CD14-positive monocyte (primary cell): ENCODE results near the gene SELENOK. TPM values are rescaled to one million over a fixed set of nuclear protein-coding genes. Genes with fewer than 3 reads are reported as not detected.
"Not testable (repeated sequence)": the region's sequence is repeated elsewhere in the genome, so short reads cannot be mapped to it uniquely, and the experiment has no call there.

Experiments used
- DNase-seq, 3 donors: peaks; one replicate each; pipeline ENCODE4 v3.0.0-alpha.2; 2011 to 2022
- H2AFZ ChIP-seq: 2 replicates; pipeline ENCODE4 v1.6.0; 2012; ENCODE audit warnings: mild to moderate bottlenecking, low read depth, low read length, inconsistent platforms; ENCODE audit not compliant: insufficient read depth, poor library complexity, severe bottlenecking
- H3K27ac ChIP-seq, 2 donors: 1 replicate in 1 of 2; 2 replicates in 1 of 2; pipeline ENCODE4 v1.5.1; 2012 to 2013; ENCODE audit warnings: low read length in 2 of 2, control low read depth in 1 of 2, inconsistent platforms in 1 of 2, low read depth in 1 of 2, mild to moderate bottlenecking in 1 of 2
- H3K27me3 ChIP-seq, 2 donors: one replicate each; pipeline versions ENCODE4 v1.6.0 to v1.6.1; 2011 to 2013; ENCODE audit warnings: low read length in 2 of 2; ENCODE audit not compliant: control insufficient read depth in 2 of 2, insufficient read depth in 2 of 2
- H3K36me3 ChIP-seq, 2 donors: replicated peaks in 1 of 2; 1 replicate in 1 of 2; 2 replicates in 1 of 2; pipeline versions ENCODE4 v1.5.1 to v1.6.1; 2012 to 2013; ENCODE audit warnings: low read length in 2 of 2, control low read depth in 1 of 2, inconsistent platforms in 1 of 2, mild to moderate bottlenecking in 1 of 2; ENCODE audit not compliant: insufficient read depth in 2 of 2, control insufficient read depth in 1 of 2
- H3K4me1 ChIP-seq, 2 donors: 1 replicate in 1 of 2; 2 replicates in 1 of 2; pipeline versions ENCODE4 v1.5.1 to v1.6.1; 2012 to 2013; ENCODE audit warnings: low read length in 2 of 2, control low read depth in 1 of 2, inconsistent platforms in 1 of 2, mild to moderate bottlenecking in 1 of 2, moderate library complexity in 1 of 2; ENCODE audit not compliant: insufficient read depth in 2 of 2, control insufficient read depth in 1 of 2
- H3K4me2 ChIP-seq: replicated peaks from 2 replicates; pipeline ENCODE3; 2012; ENCODE audit warnings: low read length, moderate library complexity, mild to moderate bottlenecking; ENCODE audit not compliant: poor library complexity, severe bottlenecking; ENCODE audit errors: extremely low read depth
- H3K4me3 ChIP-seq, 3 experiments: fragments of 200-600 bp in 1 of 3; sonication (generic) in 1 of 3; replicated peaks in 1 of 3; 1 replicate in 2 of 3; 2 replicates in 1 of 3; pipeline ENCODE4 v1.5.1; 2011 to 2013; ENCODE audit warnings: low read length in 3 of 3, mild to moderate bottlenecking in 3 of 3, control low read depth in 2 of 3, low read depth in 2 of 3, inconsistent platforms in 1 of 3, moderate library complexity in 1 of 3
- H3K79me2 ChIP-seq: 2 replicates; pipeline ENCODE4 v1.6.0; 2012; ENCODE audit warnings: mild to moderate bottlenecking, control low read depth, inconsistent platforms, low read length, moderate library complexity; ENCODE audit not compliant: insufficient read depth
- H3K9ac ChIP-seq: 2 replicates; pipeline ENCODE4 v1.6.0; 2017; ENCODE audit warnings: low read length, mild to moderate bottlenecking; ENCODE audit not compliant: insufficient read depth, poor library complexity, severe bottlenecking
- H3K9me3 ChIP-seq, 2 donors: replicated peaks in 1 of 2; 1 replicate in 1 of 2; 2 replicates in 1 of 2; pipeline versions ENCODE4 v1.5.1 to v1.6.1; 2012 to 2013; ENCODE audit warnings: low read length in 2 of 2, control low read depth in 1 of 2; ENCODE audit not compliant: control insufficient read depth in 1 of 2, insufficient read depth in 1 of 2
- H4K20me1 ChIP-seq: 2 replicates; pipeline ENCODE4 v1.6.0; 2012; ENCODE audit warnings: mild to moderate bottlenecking, low read length, control low read depth, moderate library complexity; ENCODE audit not compliant: insufficient read depth
- H3K27ac Mint-ChIP-seq, 7 donors: one replicate each; pipeline ENCODE4 v1.8.0; 2020; ENCODE audit warnings: mild to moderate bottlenecking in 7 of 7, mixed read lengths in 7 of 7, moderate library complexity in 6 of 7, inconsistent platforms in 2 of 7
- H3K27me3 Mint-ChIP-seq, 3 donors: one replicate each; pipeline ENCODE4 v1.8.0; 2021 to 2022; ENCODE audit warnings: low read depth in 3 of 3, mild to moderate bottlenecking in 3 of 3, mixed read lengths in 3 of 3, moderate library complexity in 3 of 3, inconsistent platforms in 1 of 3
- H3K36me3 Mint-ChIP-seq, 2 donors: one replicate each; pipeline ENCODE4 v1.8.0; 2020; ENCODE audit warnings: mixed read lengths in 2 of 2, inconsistent platforms in 1 of 2, mild to moderate bottlenecking in 1 of 2
- H3K4me1 Mint-ChIP-seq: one replicate; pipeline ENCODE4 v1.8.0; 2020; ENCODE audit warnings: mild to moderate bottlenecking, mixed read lengths
- H3K4me3 Mint-ChIP-seq, 2 donors: one replicate each; pipeline ENCODE4 v1.8.0; 2020; ENCODE audit warnings: mild to moderate bottlenecking in 2 of 2, mixed read lengths in 2 of 2, moderate library complexity in 1 of 2
- H3K9me3 Mint-ChIP-seq, 7 donors: one replicate each; pipeline ENCODE4 v1.8.0; 2020 to 2022; ENCODE audit warnings: mixed read lengths in 7 of 7, mild to moderate bottlenecking in 6 of 7, moderate library complexity in 6 of 7, inconsistent platforms in 2 of 7
- WGBS: methylation state at CpG from one replicate; pipeline ENCODE4 v1.1.5; 2013; ENCODE audit warnings: missing lambda C conversion rate; ENCODE audit not compliant: insufficient coverage; 5-methylcytosine and 5-hydroxymethylcytosine counted together
- intact Hi-C, 2 donors: fragments of 100-400 bp; cut with micrococcal nuclease; formaldehyde crosslinking; loops; one replicate each; pipeline versions ENCODE4 v1.15.0 to v1.15.1; 2023
- polyA plus RNA-seq, 3 donors: library from polyadenylated mRNA; depleted of rRNA in 1 of 3; unstranded in 2 of 3; stranded (reverse) in 1 of 3; fragments of 300-500 nt in 2 of 3; fragments of >200 nt in 1 of 3; fragmentation: Illumina TruSeq in 2 of 3; gene quantifications; 1 replicate in 2 of 3; 2 replicates in 1 of 3; pipeline ENCODE4 v1.2.3, GENCODE V29; 2012 to 2021
- TF ChIP-seq, protein P1 (sequence below): fragments of 200-600 bp; IDR thresholded peaks from one replicate; pipeline ENCODE4 v1.8.0; 2022; ENCODE audit warnings: antibody characterized with exemption, mild to moderate bottlenecking

Gene SELENOK
- polyA plus RNA-seq, 3 donors, result 96.4 to 117 (median 105) TPM

DNA sequence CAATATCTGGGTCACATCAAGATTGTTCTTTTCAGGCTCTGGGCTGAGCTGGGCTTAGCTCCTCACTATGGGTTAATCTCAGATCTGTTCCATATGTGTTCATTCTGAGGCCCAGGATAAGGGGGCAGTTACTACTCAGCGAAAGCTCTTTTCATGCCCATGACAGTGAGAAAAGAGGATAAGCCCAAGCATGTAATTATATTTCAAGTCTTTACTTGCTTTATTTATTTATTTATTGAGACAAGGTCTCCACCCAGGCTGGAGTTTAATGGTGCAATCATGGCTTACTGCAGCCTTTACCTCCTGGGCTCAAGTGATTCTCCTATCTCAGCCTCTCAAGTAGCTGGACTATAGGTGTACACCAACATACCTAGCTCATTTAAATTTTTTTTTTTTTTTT, 44.7 kb upstream of the SELENOK start:
- H3K9ac ChIP-seq, result no peak overlapping the region
- intact Hi-C loops, result no loop called here
- no peaks in the 10 kb centered on the region for H3K4me1 Mint-ChIP-seq
- H3K27me3 ChIP-seq, result peaks cover 3% of the 10 kb centered on the region in 2 donors
- peaks cover 0 to 10% of the 10 kb centered on the region in 2 donors for H3K9me3 ChIP-seq
- WGBS, result no CpG with 5 or more reads among the region's 1 CpG
- H3K36me3 ChIP-seq, result no peaks in the 10 kb centered on the region
- H3K4me3 ChIP-seq, result no peak overlapping the region
- H4K20me1 ChIP-seq, result no peaks in the 10 kb centered on the region
- H3K36me3 Mint-ChIP-seq, result no peaks in the 10 kb centered on the region
- TF ChIP-seq, protein P1, sequence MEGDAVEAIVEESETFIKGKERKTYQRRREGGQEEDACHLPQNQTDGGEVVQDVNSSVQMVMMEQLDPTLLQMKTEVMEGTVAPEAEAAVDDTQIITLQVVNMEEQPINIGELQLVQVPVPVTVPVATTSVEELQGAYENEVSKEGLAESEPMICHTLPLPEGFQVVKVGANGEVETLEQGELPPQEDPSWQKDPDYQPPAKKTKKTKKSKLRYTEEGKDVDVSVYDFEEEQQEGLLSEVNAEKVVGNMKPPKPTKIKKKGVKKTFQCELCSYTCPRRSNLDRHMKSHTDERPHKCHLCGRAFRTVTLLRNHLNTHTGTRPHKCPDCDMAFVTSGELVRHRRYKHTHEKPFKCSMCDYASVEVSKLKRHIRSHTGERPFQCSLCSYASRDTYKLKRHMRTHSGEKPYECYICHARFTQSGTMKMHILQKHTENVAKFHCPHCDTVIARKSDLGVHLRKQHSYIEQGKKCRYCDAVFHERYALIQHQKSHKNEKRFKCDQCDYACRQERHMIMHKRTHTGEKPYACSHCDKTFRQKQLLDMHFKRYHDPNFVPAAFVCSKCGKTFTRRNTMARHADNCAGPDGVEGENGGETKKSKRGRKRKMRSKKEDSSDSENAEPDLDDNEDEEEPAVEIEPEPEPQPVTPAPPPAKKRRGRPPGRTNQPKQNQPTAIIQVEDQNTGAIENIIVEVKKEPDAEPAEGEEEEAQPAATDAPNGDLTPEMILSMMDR, result no peak
- no peak overlapping the region for H2AFZ ChIP-seq
- H3K79me2 ChIP-seq, result no peaks in the 10 kb centered on the region
- no peak overlapping the region for H3K27ac Mint-ChIP-seq
- peaks cover 5 to 20% (median 16%) of the 10 kb centered on the region in 7 donors for H3K9me3 Mint-ChIP-seq
- peaks cover 7 to 28% (median 15%) of the 10 kb centered on the region in 3 donors for H3K27me3 Mint-ChIP-seq
- no peak overlapping the region for H3K4me3 Mint-ChIP-seq
- no peak overlapping the region for H3K27ac ChIP-seq
- DNase-seq, result no peak
- no peaks in the 10 kb centered on the region for H3K4me1 ChIP-seq
- H3K4me2 ChIP-seq, result no peak overlapping the region

DNA sequence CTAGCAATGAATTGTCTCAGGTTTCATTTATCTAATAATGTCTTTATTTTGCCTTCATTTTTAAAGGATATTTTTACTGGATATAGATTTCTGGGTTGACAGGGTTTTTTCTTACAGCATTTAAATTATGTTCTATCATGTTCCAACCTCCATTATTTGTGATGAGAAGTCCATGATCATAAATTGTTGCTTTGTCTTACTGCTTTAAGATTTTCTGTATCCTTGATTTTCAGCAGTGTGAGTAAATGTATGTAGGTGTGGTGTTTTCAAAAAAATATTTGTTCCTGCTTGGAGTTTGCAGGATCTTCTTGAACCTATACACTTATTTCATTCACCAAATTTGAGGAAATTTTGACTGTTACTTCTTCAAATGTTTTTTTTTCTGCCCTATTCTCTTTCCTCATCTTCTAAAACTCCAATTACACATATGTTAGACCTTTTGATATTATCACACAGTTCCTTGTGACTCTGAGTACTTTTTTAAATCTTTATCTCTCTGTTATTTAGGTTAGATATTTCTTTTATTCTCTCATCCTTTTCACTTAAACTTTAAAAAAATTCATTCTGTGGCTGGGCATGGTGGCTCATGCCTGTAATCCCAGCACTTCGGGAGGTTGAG, 43.7 kb upstream of the SELENOK start:
- no peak for DNase-seq
- no peak overlapping the region for H3K4me3 Mint-ChIP-seq
- intact Hi-C loops, result no loop called here
- no peak overlapping the region for H3K4me2 ChIP-seq
- H3K27ac Mint-ChIP-seq, result no peak overlapping the region
- no CpG with 5 or more reads among the region's 1 CpG for WGBS
- peaks cover 7 to 29% (median 15%) of the 10 kb centered on the region in 3 donors for H3K27me3 Mint-ChIP-seq
- H3K4me3 ChIP-seq, result no peak overlapping the region
- H3K9ac ChIP-seq, result no peak overlapping the region
- no peak overlapping the region for H3K27ac ChIP-seq
- H4K20me1 ChIP-seq, result no peaks in the 10 kb centered on the region
- H3K4me1 ChIP-seq, result no peaks in the 10 kb centered on the region
- no peaks in the 10 kb centered on the region for H3K36me3 Mint-ChIP-seq
- TF ChIP-seq, protein P1, result no peak
- no peak overlapping the region for H2AFZ ChIP-seq
- peaks cover 3% of the 10 kb centered on the region in 2 donors for H3K27me3 ChIP-seq
- no peaks in the 10 kb centered on the region for H3K79me2 ChIP-seq
- peaks cover 0 to 10% of the 10 kb centered on the region in 2 donors for H3K9me3 ChIP-seq
- H3K36me3 ChIP-seq, result no peaks in the 10 kb centered on the region
- H3K4me1 Mint-ChIP-seq, result no peaks in the 10 kb centered on the region
- peaks cover 5 to 20% (median 15%) of the 10 kb centered on the region in 7 donors for H3K9me3 Mint-ChIP-seq

DNA sequence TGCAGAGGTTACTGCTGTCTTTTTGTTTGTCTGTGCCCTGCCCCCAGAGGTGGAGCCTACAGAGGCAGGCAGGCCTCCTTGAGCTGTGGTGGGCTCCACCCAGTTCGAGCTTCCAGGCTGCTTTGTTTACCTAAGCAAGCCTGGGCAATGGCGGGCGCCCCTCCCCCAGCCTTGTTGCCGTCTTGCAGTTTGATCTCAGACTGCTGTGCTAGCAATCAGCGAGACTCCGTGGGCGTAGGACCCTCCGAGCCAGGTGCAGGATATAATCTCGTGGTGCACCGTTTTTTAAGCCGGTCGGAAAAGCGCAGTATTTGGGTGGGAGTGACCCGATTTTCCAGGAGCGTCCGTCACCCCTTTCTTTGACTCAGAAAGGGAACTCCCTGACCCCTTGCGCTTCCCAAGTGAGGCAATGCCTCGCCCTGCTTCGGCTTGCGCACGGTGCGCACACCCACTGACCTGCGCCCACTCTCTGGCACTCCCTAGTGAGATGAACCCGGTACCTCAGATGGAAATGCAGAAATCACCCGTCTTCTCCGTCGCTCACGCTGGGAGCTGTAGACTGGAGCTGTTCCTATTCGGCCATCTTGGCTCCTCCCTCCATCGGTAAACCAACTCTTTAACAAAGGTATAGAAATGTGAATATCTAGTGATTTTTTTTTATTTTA, 35.7 kb upstream of the SELENOK start:
- H3K27me3 ChIP-seq, H3K4me3 Mint-ChIP-seq, H3K9me3 Mint-ChIP-seq, intact Hi-C loops, H3K36me3 ChIP-seq, H3K4me3 ChIP-seq, H3K27ac Mint-ChIP-seq, H2AFZ ChIP-seq, DNase-seq, H3K4me1 ChIP-seq, H3K4me2 ChIP-seq, H3K79me2 ChIP-seq, H3K36me3 Mint-ChIP-seq, H4K20me1 ChIP-seq, H3K9me3 ChIP-seq, H3K4me1 Mint-ChIP-seq, H3K27ac ChIP-seq, H3K9ac ChIP-seq: not testable (repeated sequence)
- H3K27me3 Mint-ChIP-seq, result peaks cover 2 to 12% (median 3%) of the 10 kb centered on the region in 3 donors
- WGBS, result 94% methylated on average over 10 of the region's 30 CpGs
